Hematopoietic multipotent progenitor cell treated with erythropoietin and hydrocortisone succinate and interleukin-3 and kit ligand, for 4 days (in vitro differentiated cells): Measurements from ENCODE around the gene ZG16.

Experiments used
- DNase-seq: peaks from one replicate; pipeline ENCODE4 v3.0.0-alpha.2; 2015

Gene ZG16

DNA sequence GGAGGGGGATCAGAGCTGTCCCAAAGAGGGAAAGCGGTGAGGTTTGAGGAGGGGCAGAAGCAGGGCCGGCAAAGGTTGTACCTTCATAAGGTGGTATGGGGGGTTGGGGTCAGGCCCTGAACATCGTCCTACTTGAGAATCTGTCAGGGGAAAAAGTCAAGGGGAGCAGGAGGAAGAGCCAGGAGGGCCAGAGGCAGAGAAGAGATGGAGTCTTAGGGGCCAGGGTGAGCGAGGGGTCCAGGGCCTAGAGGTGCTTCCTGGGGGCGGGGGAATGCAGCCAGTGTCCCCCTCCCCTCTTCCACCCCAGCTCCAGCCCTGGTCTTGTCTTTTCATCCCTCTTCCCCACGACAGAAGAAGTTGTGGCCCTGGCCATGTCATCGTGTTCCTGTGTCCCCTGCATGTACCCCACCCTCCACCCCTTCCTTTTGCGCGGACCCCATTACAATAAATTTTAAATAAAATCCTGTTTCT, 32.7 kb downstream of the ZG16 start:
- no peak for DNase-seq

- peak; percentile 94 for DNase-seq
Measured at GRCh38 chr16:29811170-29811895, 33.3 kb downstream of the ZG16 start.

DNA sequence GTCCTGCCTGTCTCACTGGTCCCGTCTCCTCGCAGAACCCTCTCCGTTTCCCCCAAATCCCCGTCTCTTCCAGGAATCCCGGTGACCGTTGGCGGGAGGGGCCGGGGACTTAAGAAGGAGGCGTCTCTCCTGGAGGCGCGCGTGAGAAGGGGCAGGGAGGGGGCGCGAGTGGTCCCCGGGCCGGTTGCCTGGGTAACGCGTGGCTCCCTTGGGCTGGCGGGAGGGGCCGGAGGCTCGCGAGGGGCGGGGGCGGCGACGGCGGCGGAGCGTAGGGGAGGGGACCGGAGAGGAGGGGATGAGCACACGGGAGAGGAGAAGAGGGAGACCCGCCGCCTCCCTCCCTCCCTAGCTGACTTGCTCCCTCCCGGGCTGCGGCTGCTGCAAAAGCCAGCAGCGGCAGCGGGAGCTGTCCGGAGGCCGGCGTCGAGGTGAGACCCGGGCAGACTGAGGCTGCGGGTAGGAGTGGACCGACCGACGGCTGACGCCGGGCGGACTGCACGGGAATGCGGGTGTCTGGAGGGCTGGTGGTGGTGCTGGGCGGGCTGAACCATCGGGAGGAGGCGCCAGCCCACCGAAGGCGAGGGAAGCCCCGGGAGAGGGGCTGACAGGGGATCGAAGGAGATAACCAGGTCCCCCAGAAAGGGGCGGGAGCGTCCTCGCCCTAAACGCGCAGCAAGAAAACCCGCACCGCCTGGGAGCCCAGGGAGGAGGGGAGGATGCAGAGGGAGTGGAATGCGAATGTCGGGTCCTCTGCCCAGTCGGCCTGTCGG, 34.0 kb downstream of the ZG16 start, which contains the start of gene PRRT2:
Gene PRRT2 (plus strand): TSS at position 298 of the 770 bp plus-strand sequence. CDS start 862 bp downstream, outside the sequence.
- peak; percentile 66 for DNase-seq

DNA sequence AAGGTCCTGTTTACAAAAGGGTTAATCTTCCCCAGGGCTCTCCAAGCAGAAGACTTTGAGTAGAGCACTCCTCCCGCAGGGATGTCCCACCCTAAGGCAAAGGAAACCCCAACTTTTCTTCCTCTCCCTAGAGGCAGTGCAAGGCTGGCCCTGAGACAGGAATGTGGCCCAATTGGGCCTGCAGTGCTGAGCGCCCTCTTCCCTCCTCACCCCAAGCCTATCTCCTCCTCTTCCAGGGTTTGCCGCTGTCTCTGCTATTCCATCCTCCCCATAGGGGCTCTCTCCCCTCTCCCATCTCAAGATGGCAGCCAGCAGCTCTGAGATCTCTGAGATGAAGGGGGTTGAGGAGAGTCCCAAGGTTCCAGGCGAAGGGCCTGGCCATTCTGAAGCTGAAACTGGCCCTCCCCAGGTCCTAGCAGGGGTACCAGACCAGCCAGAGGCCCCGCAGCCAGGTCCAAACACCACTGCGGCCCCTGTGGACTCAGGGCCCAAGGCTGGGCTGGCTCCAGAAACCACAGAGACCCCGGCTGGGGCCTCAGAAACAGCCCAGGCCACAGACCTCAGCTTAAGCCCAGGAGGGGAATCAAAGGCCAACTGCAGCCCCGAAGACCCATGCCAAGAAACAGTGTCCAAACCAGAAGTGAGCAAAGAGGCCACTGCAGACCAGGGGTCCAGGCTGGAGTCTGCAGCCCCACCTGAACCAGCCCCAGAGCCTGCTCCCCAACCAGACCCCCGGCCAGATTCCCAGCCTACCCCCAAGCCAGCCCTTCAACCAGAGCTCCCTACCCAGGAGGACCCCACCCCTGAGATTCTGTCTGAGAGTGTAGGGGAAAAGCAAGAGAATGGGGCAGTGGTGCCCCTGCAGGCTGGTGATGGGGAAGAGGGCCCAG, 34.9 kb downstream of the ZG16 start:
- DNase-seq, result no peak

- no peak for DNase-seq
Measured at GRCh38 chr16:29813644-29814562, 35.8 kb downstream of the ZG16 start.

- no peak for DNase-seq
Measured at GRCh38 chr16:29814592-29814991, 36.5 kb downstream of the ZG16 start.

- peak; percentile 39 for DNase-seq
Measured at GRCh38 chr16:29815032-29815721, 37.1 kb downstream of the ZG16 start.

DNA sequence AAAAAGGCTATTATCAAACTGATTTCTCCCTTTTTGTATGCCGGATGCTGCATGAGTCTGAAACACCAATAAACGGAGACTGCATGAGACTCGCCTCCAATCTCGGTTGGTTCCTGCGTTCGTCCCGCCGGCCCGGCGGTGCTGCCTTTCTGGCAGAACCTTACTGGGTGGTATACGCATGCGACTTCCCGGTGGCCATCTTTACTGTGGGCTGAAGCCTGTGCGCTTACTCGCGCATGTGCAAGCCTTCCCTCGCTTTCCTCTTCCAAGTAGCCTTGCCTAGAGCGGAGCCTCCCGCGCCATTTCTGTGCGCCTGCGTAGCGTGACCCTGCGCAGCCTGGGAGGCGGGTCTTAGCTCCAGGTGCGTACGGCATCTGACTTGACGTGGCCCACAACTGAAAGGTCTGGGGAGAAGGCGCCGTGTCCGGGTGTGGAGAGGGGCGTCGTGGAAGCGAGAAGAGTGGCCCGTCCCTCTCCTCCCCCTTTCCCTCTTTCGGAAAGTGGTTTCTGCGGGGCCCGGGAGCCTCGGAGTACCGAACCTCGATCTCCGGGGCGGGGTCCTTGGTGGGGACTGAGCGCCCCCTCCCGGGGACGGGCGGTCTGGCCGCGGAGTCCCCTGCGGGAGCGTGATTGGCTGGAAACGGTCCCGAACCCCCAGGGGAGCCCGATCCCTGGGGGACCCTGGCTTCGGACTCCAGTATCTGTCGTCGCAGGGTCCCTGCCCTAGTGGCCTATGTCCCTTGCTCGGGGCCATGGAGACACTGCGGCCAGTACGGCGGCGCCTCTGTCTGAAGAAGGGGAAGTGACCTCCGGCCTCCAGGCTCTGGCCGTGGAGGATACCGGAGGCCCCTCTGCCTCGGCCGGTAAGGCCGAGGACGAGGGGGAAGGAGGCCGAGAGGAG, 38.0 kb downstream of the ZG16 start, which contains the start of gene PAGR1:
Gene PAGR1 (plus strand): TSS at position 360 of the 901 bp plus-strand sequence. CDS start 374 bp downstream, at position 734.
- DNase-seq, result peak; percentile 100

DNA sequence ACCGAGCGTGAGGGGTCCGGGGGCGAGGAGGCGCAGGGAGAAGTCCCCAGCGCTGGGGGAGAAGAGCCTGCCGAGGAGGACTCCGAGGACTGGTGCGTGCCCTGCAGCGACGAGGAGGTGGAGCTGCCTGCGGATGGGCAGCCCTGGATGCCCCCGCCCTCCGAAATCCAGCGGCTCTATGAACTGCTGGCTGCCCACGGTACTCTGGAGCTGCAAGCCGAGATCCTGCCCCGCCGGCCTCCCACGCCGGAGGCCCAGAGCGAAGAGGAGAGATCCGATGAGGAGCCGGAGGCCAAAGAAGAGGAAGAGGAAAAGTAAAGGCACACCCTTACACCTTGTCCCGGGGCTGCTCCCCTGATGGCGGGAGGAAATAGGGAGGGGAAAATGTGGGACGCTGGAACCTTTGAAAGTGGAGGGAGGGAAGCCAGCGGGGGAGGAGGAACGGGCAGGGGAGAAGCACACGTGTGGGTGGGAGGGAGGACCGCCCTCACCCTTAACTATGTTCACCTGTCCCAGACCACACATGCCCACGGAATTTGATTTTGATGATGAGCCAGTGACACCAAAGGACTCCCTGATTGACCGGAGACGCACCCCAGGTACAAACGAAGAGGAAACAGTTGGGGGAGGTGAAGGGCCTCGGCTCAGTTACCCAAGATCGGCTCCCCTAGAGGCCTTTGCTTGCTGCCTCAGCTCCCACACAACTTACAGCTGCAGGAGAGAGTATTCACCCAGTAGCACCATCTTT, 38.8 kb downstream of the ZG16 start:
- peak; percentile 85 for DNase-seq

GRCh38 chr16:29818082-29818481, 40.0 kb downstream of the ZG16 start:
- no peak for DNase-seq

- DNase-seq, result no peak
Measured at GRCh38 chr16:29819506-29819905, 41.5 kb downstream of the ZG16 start.

- peak; percentile 78 for DNase-seq
Measured at GRCh38 chr16:29820271-29820701, 42.2 kb downstream of the ZG16 start, which contains the start of gene MVP. TSS of gene MVP (plus strand) at chr16:29820462. CDS start at chr16:29830550, 10,088 bp downstream.

DNA sequence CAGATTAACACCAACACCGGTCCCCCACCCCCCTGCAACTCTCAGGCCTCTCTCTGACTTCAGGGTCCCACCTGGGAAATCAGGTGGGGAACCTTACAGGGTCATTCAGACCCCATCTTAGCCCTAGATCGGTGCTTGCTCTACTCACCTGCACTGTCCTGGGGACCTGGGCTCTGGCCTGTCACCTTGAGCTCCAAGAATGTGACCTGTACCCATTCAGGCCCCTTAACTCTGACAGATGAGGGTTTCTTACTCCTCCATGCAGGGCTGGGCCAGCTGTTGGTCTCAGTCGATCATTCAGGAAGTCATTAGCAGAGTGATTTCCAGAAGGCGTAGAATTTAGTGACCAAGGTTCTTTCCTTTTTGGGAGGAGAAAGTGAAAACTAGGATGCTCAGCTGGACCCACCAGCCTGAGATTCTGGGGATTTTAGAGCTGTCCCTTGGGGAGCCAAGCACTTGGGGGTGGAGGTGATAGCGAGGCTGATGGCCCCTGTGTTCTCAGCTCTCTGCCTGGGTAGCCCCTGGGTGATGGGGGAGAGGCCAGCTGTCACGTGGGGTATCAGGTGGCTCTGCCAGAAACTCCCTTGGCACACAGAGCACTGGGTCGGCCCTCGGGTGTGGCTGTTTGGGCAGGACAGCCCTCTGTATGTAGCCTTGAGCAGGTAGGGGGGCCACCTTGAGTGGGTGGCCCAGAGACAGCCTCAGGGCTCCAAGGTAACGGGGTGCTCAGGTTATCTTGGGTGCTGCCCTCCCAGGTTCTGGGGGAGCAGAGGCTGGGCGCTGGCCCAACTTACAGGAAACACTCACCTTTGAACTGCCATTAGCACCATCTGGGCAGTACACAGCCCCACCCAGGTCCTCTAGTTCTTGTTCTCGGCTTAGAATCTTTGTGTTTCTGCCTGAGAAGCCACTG, 42.9 kb downstream of the ZG16 start:
- DNase-seq, result no peak

- no peak for DNase-seq
Measured at GRCh38 chr16:29821643-29822115, 43.6 kb downstream of the ZG16 start.

DNA sequence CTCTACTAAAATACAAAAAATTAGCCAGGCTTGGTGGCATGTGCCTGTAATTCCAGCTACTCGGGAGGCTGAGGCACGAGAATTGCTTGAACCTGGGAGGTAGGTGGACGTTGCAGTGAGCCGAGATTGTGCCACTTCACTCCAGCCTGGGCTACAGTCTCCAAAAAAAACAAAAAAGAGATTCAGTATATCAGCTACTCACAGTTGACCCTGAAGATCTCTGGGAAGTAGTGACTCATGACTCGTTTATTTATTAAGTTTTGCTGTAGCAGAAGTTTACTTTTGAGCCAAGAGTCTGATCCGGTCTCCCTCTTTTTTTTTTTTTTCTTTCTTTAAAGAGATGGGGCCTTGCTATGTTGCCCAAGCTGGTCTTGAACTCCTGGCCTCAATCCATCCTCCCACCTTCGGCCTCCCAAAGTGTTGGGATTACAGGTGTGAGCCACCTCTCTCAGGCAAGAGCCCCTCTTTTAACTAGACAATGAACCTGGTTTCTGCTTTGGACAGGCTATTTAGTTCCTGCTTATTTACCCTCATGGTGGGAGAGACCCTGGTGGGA, 46.6 kb downstream of the ZG16 start:
- no peak for DNase-seq

- peak; percentile 47 for DNase-seq
Measured at GRCh38 chr16:29825145-29826044, 47.3 kb downstream of the ZG16 start.
